Left lung (tissue), 10 donors: ENCODE results near the gene KCND3. TPM values are rescaled to one million over a fixed set of nuclear protein-coding genes. Genes with fewer than 3 reads are reported as not detected.

Experiments
- ATAC-seq: fragments of 200-7000 bp; cut with Tn5 transposase; one replicate; pipeline ENCODE4 v1.9.1; 2020; ENCODE audit warnings: moderate library complexity
- DNase-seq, 4 donors: peaks; one replicate each; pipeline ENCODE4 v3.0.0-alpha.2; 2013 to 2020
- H3K27ac ChIP-seq, 2 donors: fragments of 200-600 bp; sonication (generic) in 1 of 2; one replicate each; pipeline versions ENCODE4 v1.5.0 to v1.8.0; 2020 to 2021
- H3K27me3 ChIP-seq, 2 donors: fragments of 200-600 bp; sonication (generic) in 1 of 2; one replicate each; pipeline versions ENCODE4 v1.5.0 to v1.8.0; 2020 to 2021
- H3K36me3 ChIP-seq, 2 donors: fragments of 200-600 bp; sonication (generic) in 1 of 2; one replicate each; pipeline versions ENCODE4 v1.5.0 to v1.8.0; 2020 to 2021
- H3K4me1 ChIP-seq, 2 donors: fragments of 200-600 bp; one replicate each; pipeline ENCODE4 v1.8.0; 2021
- H3K4me3 ChIP-seq, 2 donors: fragments of 200-600 bp; sonication (generic) in 1 of 2; one replicate each; pipeline versions ENCODE4 v1.5.0 to v1.8.0; 2020 to 2021; ENCODE audit warnings: mild to moderate bottlenecking in 1 of 2
- H3K9me3 ChIP-seq, 2 donors: fragments of 200-600 bp; sonication (generic) in 1 of 2; one replicate each; pipeline versions ENCODE4 v1.5.0 to v1.8.0; 2020 to 2021
- intact Hi-C, 2 donors: fragments of 100-400 bp; cut with DNase I; formaldehyde crosslinking; loops; one replicate each; pipeline versions ENCODE4 v1.11.2 to v1.14.2; 2022
- polyA plus RNA-seq, 6 donors: library from polyadenylated mRNA; unstranded; fragments of 120-200 nt; gene quantifications; one replicate each; pipeline ENCODE4 v1.2.1, GENCODE V29; 2013; ENCODE audit not compliant: insufficient read length in 6 of 6
- total RNA-seq, 2 donors: library from RNA; stranded (reverse); fragmentation: NEBNext Ultra II Directional; extraction: Animal tissue kit (Norgen Biotek cat#: 25700); gene quantifications; one replicate each; pipeline ENCODE4 v1.2.1, GENCODE V29; 2021
- TF ChIP-seq, protein P1 (sequence below), 2 donors: fragments of 200-600 bp; sonication (generic) in 1 of 2; IDR thresholded peaks; one replicate each; pipeline versions ENCODE4 v1.5.0 to v1.8.0; 2021; ENCODE audit warnings: antibody characterized with exemption in 2 of 2
- donor health status: DM: no; HTN: yes; CAD: no.
- donor health status: DM: no; HTN: no; CAD: no.

The KCND3 gene
- total and polyA plus RNA-seq, 8 donors: 0.32 to 10.2 (median 0.58) TPM

DNA sequence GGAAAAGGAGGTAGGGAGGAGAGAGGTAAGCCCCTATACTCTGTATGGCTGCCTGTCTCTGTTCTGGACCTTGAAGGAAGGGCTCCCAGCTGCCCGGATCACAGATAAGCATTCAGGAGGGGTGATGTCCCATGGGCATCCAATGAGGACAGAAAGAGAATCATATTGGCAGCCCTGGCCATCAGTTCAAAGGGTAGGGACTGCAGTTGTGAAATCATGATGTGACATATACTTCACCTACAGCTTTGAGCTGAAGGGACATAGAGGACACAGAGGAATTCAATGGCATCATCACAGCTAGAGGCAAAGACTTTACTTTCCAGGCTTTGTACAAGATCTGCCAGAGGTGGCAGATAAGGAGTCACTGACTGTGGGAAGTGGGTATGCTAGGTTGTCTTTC, 212.2 kb downstream of the KCND3 start:
- Histone ChIP-seq H3K27ac (no peak overlapping the region), H3K36me3 (no peaks in the 10 kb centered on the region), H3K4me3 (no peak overlapping the region), H3K27me3 (no peaks in the 10 kb centered on the region), H3K9me3 (no peaks in the 10 kb centered on the region), H3K4me1 (no peaks in the 10 kb centered on the region)
- intact Hi-C loops: no loop called here
- TF ChIP-seq, protein P1, sequence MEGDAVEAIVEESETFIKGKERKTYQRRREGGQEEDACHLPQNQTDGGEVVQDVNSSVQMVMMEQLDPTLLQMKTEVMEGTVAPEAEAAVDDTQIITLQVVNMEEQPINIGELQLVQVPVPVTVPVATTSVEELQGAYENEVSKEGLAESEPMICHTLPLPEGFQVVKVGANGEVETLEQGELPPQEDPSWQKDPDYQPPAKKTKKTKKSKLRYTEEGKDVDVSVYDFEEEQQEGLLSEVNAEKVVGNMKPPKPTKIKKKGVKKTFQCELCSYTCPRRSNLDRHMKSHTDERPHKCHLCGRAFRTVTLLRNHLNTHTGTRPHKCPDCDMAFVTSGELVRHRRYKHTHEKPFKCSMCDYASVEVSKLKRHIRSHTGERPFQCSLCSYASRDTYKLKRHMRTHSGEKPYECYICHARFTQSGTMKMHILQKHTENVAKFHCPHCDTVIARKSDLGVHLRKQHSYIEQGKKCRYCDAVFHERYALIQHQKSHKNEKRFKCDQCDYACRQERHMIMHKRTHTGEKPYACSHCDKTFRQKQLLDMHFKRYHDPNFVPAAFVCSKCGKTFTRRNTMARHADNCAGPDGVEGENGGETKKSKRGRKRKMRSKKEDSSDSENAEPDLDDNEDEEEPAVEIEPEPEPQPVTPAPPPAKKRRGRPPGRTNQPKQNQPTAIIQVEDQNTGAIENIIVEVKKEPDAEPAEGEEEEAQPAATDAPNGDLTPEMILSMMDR (IDR thresholded peaks at IDR 0.05): no peak
- DNase-seq (no peak), ATAC-seq (no peak)

DNA sequence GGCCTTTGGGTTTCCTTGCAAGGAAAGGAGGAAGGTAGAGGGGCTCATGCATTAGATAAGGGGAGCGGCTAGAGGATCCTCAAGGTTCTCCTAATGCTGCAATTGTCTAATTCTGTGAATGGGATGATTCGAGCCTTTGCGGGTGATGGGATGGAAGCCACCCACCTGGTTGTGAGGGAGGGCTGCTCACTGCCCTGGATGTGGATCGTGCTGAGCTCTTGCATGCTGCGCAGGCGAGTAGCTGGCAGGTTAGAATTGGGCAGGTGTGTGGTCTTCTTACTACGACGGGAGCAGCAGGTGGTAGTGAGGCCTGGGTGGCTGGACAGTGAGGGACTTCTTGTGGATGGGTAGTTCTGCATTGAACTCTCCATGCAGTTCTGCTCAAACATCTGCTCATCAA, 212.6 kb downstream of the KCND3 start:
- intact Hi-C loops: no loop called here
- Histone ChIP-seq H3K27me3 (no peaks in the 10 kb centered on the region), H3K36me3 (no peaks in the 10 kb centered on the region), H3K4me1 (no peaks in the 10 kb centered on the region), H3K9me3 (no peaks in the 10 kb centered on the region), H3K4me3 (no peak overlapping the region), H3K27ac (no peak overlapping the region)
- TF ChIP-seq, protein P1 (IDR thresholded peaks at IDR 0.05): no peak
- DNase-seq: no peak
- no peak for ATAC-seq

DNA sequence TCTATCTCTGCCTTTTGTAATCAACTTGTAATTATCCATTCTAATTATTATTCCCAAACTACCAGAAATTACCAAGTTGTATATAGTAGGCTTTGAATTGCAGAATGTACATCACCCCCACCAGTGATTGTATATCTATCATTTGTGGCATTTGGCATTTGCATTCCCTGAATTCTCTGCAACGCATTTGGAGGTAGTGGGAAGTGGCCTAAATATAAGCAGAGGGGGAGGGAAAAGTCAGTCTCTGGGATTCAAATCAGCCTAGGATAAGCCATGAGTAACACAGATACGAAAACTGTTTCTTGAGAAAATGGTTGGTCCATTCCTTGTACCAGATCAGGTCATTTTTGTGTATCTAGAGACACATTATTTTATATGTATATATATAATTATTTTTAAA, 213.1 kb downstream of the KCND3 start:
- no peak overlapping the region for H3K27ac ChIP-seq
- ATAC-seq (no peak), DNase-seq (no peak)
- TF ChIP-seq, protein P1 (IDR thresholded peaks at IDR 0.05): no peak
- H3K9me3 ChIP-seq: no peaks in the 10 kb centered on the region
- H3K4me1 ChIP-seq: no peaks in the 10 kb centered on the region
- no peaks in the 10 kb centered on the region for H3K27me3 ChIP-seq
- H3K36me3 ChIP-seq: no peaks in the 10 kb centered on the region
- intact Hi-C loops: no loop called here
- no peak overlapping the region for H3K4me3 ChIP-seq

DNA sequence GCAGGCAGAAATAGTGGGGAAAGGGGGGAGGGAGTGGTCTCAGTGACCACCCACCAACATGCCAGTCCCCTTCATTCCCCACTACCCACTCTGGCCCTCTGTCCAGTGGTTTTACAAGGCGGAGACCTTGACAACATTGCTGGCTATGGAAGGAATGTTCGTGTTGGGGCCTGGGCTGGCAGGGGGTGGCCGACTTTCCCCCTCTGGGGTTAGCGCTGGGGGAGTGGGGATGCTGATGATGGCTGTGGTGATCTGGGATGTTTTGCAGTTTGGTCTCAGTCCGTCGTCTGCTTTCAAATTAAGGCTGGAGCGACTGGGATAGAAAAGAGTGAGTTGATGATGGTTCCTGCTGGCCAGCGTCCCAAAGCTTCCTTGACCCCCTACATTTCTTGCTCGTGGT, 213.5 kb downstream of the KCND3 start:
- H3K27me3 ChIP-seq: no peaks in the 10 kb centered on the region
- TF ChIP-seq, protein P1 (IDR thresholded peaks at IDR 0.05): no peak
- H3K4me3 ChIP-seq: no peak overlapping the region
- no peaks in the 10 kb centered on the region for H3K9me3 ChIP-seq
- DNase-seq: no peak
- H3K4me1 ChIP-seq: no peaks in the 10 kb centered on the region
- ATAC-seq: no peak
- H3K27ac ChIP-seq: no peak overlapping the region
- H3K36me3 ChIP-seq: no peaks in the 10 kb centered on the region
- intact Hi-C loops: no loop called here

DNA sequence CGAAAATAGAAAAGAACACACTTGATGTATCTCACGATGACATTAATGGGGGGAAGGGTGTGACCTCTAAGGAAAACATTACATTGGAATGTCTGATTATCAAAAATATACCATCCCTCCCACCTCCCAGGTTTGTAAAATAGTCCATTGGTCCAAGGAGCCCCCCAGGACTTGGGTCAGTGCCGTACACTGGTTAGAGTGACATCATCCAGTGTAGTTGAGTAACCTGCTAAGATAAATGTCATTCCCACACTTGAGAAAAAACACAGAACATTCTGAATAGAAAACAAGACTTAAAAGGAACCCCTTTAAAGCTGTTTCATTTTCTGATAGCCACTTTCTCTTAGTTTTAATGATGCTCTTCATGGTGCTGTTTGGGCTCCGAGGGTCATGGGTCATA, 218.6 kb downstream of the KCND3 start:
- DNase-seq (no peak), ATAC-seq (no peak)
- Histone ChIP-seq H3K36me3 (peaks cover 0 to 29% of the 10 kb centered on the region in 2 donors), H3K27me3 (no peaks in the 10 kb centered on the region), H3K9me3 (no peaks in the 10 kb centered on the region), H3K27ac (no peak overlapping the region), H3K4me3 (no peak overlapping the region), H3K4me1 (peaks cover 0 to 19% of the 10 kb centered on the region in 2 donors)
- TF ChIP-seq, protein P1 (IDR thresholded peaks at IDR 0.05): no peak
- intact Hi-C loops: no loop called here
